OCI-LY1 (cell line): ENCODE results near the gene MACROD2.
"Not testable (repeated sequence)": the region's sequence is repeated elsewhere in the genome, so short reads cannot be mapped to it uniquely, and the experiment has no call there.

Source experiments
- H2AFZ ChIP-seq: fragments of 200-600 bp; sonication (generic), shearing (Covaris generic); 2 replicates; pipeline ENCODE4 v1.6.0; 2014; ENCODE audit warnings: antibody characterized with exemption, mild to moderate bottlenecking, low read length
- H3F3A ChIP-seq: fragments of 200-600 bp; sonication (generic), shearing (Covaris generic); 2 replicates; pipeline ENCODE4 v1.6.0; 2014; ENCODE audit warnings: mild to moderate bottlenecking, antibody characterized with exemption, low read length, moderate library complexity; ENCODE audit not compliant: insufficient read depth
- H3K27ac ChIP-seq: fragments of 200-600 bp; sonication (generic); 2 replicates; pipeline ENCODE4 v1.5.1; 2014; ENCODE audit warnings: low read length, mixed run types, mild to moderate bottlenecking, low read depth; ENCODE audit not compliant: poor library complexity, severe bottlenecking
- H3K27me3 ChIP-seq: fragments of 200-600 bp; sonication (generic); 2 replicates; pipeline ENCODE4 v1.6.0; 2014; ENCODE audit warnings: antibody characterized with exemption, mild to moderate bottlenecking, low read length, moderate library complexity; ENCODE audit not compliant: insufficient read depth
- H3K36me3 ChIP-seq: fragments of 200-600 bp; sonication (generic); 2 replicates; pipeline ENCODE4 v1.6.1; 2014; ENCODE audit warnings: mild to moderate bottlenecking, antibody characterized with exemption, low read length, moderate library complexity, mixed read lengths; ENCODE audit not compliant: insufficient read depth
- H3K4me1 ChIP-seq: fragments of 200-600 bp; sonication (generic); 2 replicates; pipeline ENCODE4 v1.5.1; 2014; ENCODE audit warnings: mild to moderate bottlenecking, low read length, moderate library complexity; ENCODE audit not compliant: insufficient read depth, severe bottlenecking
- H3K4me2 ChIP-seq: fragments of 200-600 bp; sonication (generic), shearing (Covaris generic); 2 replicates; pipeline ENCODE4 v1.6.1; 2014; ENCODE audit warnings: low read length
- H3K4me3 ChIP-seq: fragments of 200-600 bp; sonication (generic); 2 replicates; pipeline ENCODE4 v1.5.1; 2014; ENCODE audit warnings: low read length, low read depth, mild to moderate bottlenecking, mixed read lengths; ENCODE audit not compliant: poor library complexity, severe bottlenecking
- H3K79me2 ChIP-seq: fragments of 200-600 bp; shearing (Covaris generic); 2 replicates; pipeline ENCODE4 v1.6.1; 2016; ENCODE audit warnings: mixed run types, low read length, mixed read lengths; ENCODE audit not compliant: insufficient read depth
- H3K9ac ChIP-seq: fragments of 200-600 bp; sonication (generic), shearing (Covaris generic); 2 replicates; pipeline ENCODE4 v1.6.1; 2014; ENCODE audit warnings: mild to moderate bottlenecking, low read length, mixed read lengths
- H3K9me2 ChIP-seq: fragments of 200-600 bp; sonication (generic), shearing (Covaris generic); 2 replicates; pipeline ENCODE4 v1.6.1; 2014; ENCODE audit warnings: low read depth, mild to moderate bottlenecking, low read length, mixed read lengths
- H3K9me3 ChIP-seq: fragments of 200-600 bp; shearing (Covaris generic); 2 replicates; pipeline ENCODE4 v1.6.1; 2014; ENCODE audit warnings: low read length, mixed read lengths
- H4K20me1 ChIP-seq: fragments of 200-600 bp; sonication (generic), shearing (Covaris generic); 2 replicates; pipeline ENCODE4 v1.6.0; 2016; ENCODE audit warnings: mild to moderate bottlenecking, low read length; ENCODE audit not compliant: insufficient read depth
- EZH2 ChIP-seq: fragments of 200-600 bp; sonication (generic), shearing (Covaris generic); IDR thresholded peaks from 2 replicates; pipeline ENCODE4 v1.8.0; 2017; ENCODE audit warnings: borderline replicate concordance, mixed run types, mild to moderate bottlenecking, antibody characterized with exemption, low read length, moderate library complexity, mixed read lengths
- TF ChIP-seq, protein P1 (sequence below): fragments of 200-600 bp; sonication (generic), shearing (Covaris generic); IDR thresholded peaks from 2 replicates; pipeline ENCODE4 v1.5.1; 2017; ENCODE audit warnings: mild to moderate bottlenecking, antibody characterized with exemption, low read length, moderate library complexity, mixed read lengths

The MACROD2 gene

DNA sequence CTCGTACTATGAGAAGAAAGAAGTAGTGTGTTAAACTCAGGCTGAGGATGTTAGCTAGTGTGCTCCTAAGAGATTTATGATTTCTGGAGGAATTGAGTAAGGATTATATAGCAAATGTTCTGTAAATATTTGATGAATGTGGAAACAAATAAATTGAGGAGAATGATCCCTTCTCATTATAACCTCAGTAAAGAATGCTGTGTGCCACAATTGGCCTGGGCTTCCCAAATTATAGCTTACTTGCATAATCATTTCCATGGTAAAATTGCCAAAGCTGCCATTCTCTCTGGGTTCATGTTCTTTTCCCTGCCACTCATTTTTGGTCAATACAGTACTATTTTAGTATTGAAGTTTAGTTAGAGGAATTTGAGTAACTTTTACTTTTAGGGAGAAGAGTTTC is 213.6 kb downstream of the MACROD2 start:
- Histone ChIP-seq H3K27me3 (no peaks in the 10 kb centered on the region), H3K4me2 (no peak overlapping the region), H3K9ac (no peak overlapping the region), H3K27ac (no peak overlapping the region), H3K9me3 (no peaks in the 10 kb centered on the region), H4K20me1 (no peaks in the 10 kb centered on the region), H3K9me2 (no peaks in the 10 kb centered on the region), H2AFZ (no peak overlapping the region), H3K79me2 (no peaks in the 10 kb centered on the region), H3F3A (no peaks in the 10 kb centered on the region), H3K36me3 (no peaks in the 10 kb centered on the region), H3K4me1 (no peaks in the 10 kb centered on the region), H3K4me3 (no peak overlapping the region)
- TF ChIP-seq, protein P1, sequence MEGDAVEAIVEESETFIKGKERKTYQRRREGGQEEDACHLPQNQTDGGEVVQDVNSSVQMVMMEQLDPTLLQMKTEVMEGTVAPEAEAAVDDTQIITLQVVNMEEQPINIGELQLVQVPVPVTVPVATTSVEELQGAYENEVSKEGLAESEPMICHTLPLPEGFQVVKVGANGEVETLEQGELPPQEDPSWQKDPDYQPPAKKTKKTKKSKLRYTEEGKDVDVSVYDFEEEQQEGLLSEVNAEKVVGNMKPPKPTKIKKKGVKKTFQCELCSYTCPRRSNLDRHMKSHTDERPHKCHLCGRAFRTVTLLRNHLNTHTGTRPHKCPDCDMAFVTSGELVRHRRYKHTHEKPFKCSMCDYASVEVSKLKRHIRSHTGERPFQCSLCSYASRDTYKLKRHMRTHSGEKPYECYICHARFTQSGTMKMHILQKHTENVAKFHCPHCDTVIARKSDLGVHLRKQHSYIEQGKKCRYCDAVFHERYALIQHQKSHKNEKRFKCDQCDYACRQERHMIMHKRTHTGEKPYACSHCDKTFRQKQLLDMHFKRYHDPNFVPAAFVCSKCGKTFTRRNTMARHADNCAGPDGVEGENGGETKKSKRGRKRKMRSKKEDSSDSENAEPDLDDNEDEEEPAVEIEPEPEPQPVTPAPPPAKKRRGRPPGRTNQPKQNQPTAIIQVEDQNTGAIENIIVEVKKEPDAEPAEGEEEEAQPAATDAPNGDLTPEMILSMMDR = no peak
- TF ChIP-seq EZH2 = no peak

DNA sequence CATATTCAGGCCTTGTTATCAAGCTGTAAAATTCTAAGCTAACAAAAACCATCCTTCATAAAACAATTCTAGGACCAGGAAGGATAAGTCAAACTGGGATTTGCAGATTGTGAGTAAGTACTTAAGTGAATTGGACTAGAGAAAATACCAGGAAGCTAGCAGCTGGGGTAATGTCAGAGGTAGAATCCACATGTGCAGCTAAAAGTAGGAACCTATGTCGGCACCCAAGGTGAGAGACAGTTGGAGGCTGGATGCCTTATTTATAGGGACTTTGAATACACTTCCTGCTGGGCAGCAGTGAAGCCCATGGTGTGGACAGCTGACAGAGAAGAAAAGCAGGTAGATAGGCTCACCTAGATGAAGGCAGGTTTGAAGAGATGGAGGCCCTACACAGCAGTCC is 214.8 kb downstream of the MACROD2 start:
- no peaks in the 10 kb centered on the region for H3K27me3 ChIP-seq
- H3K4me1 ChIP-seq = no peaks in the 10 kb centered on the region
- H3K4me3 ChIP-seq = no peak overlapping the region
- H3K4me2 ChIP-seq = no peak overlapping the region
- no peaks in the 10 kb centered on the region for H3K9me2 ChIP-seq
- H3K27ac ChIP-seq = no peak overlapping the region
- H2AFZ ChIP-seq = no peak overlapping the region
- no peaks in the 10 kb centered on the region for H3K9me3 ChIP-seq
- H4K20me1 ChIP-seq = no peaks in the 10 kb centered on the region
- TF ChIP-seq, protein P1 = no peak
- no peak for TF ChIP-seq EZH2
- H3K79me2 ChIP-seq = no peaks in the 10 kb centered on the region
- H3F3A ChIP-seq = no peaks in the 10 kb centered on the region
- no peak overlapping the region for H3K9ac ChIP-seq
- no peaks in the 10 kb centered on the region for H3K36me3 ChIP-seq

DNA sequence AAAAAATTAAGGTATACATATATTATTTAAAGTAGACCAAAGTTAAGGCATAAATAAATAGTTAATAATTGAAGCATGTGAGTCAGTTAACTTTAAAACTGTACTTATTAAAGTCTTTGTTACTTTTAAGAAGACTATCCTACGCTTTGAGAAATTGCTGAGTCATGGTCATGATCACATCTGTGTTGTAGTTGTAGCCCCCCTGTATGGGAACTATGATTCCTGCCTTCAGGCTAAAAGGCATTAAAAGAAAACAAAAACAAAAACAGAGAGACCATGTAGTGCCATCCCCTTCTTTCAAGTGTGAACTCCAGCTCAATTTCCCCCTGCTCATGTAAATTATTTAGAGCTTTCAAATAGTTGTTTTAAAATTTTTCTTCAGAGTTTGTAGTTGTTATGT is 218.7 kb downstream of the MACROD2 start:
- Histone ChIP-seq H3K4me2 (no peak overlapping the region), H3K9me2 (no peaks in the 10 kb centered on the region), H3K9ac (no peak overlapping the region), H3K36me3 (no peaks in the 10 kb centered on the region), H3K27me3 (no peaks in the 10 kb centered on the region), H2AFZ (no peak overlapping the region), H3K4me1 (no peaks in the 10 kb centered on the region), H3K27ac (no peak overlapping the region), H3F3A (no peaks in the 10 kb centered on the region), H4K20me1 (no peaks in the 10 kb centered on the region), H3K79me2 (no peaks in the 10 kb centered on the region), H3K4me3 (no peak overlapping the region), H3K9me3 (no peaks in the 10 kb centered on the region)
- TF ChIP-seq EZH2 = no peak
- TF ChIP-seq, protein P1 = no peak

DNA sequence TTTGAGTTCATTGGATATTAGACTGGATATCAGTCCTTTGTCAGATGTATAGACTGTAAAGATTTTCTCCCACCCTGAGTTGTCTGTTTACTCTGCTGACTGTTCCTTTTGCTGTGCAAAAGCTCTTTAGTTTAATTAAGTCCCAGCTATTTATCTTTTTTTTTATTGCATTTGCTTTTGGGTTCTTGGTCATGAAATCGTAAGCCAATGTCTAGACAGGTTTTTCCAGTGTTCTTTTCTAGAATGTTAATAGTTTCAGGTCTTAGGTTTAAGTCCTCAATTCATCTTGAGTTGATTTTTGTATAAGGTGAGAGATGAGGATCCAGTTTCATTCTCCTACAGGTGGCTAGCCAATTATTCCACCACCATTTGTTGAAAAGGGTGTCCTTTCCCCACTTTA is 220.6 kb downstream of the MACROD2 start:
- H3K4me2 ChIP-seq, H3K36me3 ChIP-seq, H3K9me2 ChIP-seq, H3F3A ChIP-seq, H4K20me1 ChIP-seq, H3K27me3 ChIP-seq, H3K4me3 ChIP-seq, H3K9ac ChIP-seq, H3K9me3 ChIP-seq, H3K79me2 ChIP-seq, H2AFZ ChIP-seq, H3K27ac ChIP-seq: not testable (repeated sequence)
- H3K4me1 ChIP-seq = peaks cover 12% of the 10 kb centered on the region
